HG02610 (cell line): Measurements from ENCODE around the gene NOTCH1.

ENCODE experiments used
- ATAC-seq: cut with Tn5 transposase; IDR thresholded peaks from one replicate; pipeline ENCODE4 v1.9.1; 2021; ENCODE audit warnings: mild to moderate bottlenecking, moderate library complexity; ENCODE audit not compliant: unreplicated experiment

Gene NOTCH1

GRCh38 chr9:136532799-136533774 lies 12.8 kb downstream of the NOTCH1 start:
- no peak for ATAC-seq

DNA sequence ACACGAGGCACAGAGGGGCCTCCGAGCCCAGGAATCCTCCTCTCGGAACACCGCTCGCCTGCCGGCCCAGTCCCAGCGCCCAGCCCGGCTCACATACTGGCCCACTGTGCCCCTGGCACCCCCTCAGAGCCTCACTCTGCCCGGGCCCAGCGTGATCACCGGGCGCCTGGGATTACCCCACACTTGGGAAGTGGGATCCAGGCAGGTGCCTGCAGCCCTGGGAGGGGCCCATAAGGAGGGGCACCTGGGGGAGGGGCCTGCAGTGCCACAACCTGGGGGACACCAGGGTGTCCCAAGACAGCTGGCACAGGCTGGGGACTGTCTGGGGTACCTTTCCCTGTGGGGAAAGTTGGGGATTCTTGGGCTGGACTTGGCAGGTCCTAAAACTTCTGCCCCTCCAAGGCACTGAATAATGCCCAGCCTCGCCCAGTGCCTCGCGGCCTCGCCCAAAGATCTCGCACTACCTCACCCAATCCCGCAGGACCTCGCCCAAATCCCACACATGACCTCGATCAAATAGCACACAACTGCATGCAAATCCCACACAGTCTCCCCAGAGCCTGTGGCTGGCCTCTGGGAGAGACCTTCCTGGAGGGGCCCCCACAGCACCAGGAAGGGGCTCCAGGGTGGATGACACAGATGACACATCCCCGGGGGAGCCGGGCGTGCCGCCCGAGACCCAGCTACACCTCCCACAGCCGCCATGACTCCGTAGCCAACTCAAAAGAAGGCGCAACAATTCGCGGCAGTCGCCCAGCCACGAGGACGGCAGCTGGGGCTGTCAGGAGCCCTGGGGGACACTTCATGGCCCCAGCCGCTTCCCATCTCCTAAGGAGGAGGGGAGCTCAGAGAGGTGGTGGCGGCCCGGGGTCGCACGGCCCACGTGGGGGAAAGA lies 13.7 kb downstream of the NOTCH1 start:
- no peak for ATAC-seq

DNA sequence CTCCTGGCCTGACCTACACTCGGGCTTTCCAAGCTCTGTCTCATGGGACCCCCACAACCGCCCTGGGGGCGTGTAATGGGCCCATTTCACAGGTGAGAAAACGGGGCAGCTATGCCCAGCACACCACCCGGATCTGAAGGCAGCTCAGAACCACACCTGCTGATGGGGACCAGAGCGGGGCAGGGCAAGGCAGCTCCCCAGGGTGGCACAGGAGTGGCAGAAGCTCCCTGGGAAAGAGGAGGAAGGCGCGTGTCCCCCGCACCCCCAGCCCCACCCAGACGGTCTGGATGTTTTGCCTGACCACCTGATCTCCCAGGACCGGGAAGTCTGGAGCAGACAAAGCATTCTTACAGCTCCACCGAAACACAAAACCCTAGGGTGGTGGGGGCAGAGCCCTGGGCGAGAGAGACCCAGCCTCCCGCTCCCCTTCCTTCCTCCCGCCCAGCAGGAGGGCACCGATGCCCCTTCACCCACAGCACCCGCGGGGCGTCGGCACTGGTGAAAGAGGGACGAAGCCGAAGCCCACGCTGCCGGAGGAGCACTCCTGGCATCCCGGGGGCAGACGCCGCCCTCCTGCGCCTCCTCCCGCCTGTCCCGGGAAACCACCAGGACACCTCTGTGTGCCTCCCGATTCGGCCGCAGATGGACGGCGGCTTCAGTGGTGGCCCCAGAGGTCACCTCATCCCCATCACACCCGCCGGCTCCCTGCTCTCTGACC lies 14.5 kb downstream of the NOTCH1 start:
- ATAC-seq = no peak

GRCh38 chr9:136530461-136531089 lies 15.3 kb downstream of the NOTCH1 start:
- no peak for ATAC-seq

DNA sequence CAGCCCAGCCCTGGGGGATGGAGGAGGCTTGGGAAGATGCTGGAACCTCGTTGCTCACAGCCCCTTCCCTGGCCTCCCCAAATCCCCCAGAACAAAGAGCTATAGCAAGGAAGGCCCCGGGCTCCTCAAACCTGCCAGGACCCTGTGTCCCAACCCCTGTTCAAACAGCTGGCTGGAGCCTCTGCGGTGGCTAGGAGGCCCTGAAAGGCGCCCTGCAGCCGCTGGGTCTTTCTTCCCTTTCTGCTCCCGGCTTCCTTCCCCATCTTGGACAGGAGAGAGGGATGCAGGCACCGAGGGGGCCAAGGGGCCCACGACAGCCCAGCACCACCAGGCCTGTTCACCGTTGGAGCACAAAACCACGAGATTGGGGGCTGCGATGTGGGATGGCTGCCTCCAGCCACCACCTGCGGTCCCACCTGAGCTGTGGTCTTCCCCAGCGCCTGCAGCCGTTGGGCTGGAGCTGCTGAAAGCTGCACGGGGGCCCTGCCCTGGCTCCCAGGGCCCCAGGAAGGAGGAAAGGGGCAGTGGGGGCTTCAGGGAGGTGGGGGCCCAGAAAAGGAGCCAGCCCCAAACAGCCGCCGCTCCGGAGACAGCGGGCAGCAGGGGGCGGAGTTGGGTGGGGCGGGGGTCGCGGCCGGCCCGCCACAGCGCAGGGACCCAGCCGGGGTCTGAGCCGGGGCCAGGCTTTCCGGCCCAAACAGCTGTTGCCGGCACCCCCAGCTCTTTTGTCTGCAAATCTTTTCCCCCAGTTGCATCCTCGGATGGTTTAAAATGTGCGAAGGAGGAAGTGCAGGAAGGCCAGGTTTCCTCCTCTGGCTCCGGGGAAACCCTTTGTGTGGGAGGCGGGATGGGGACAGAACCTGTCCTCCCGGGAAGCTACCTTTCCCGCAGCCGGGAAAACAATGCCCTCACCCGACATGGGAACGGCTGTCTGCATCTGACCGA lies 16.1 kb downstream of the NOTCH1 start:
- no peak for ATAC-seq

- no peak for ATAC-seq
These were observed 17.0 kb downstream of the NOTCH1 start for GRCh38 chr9:136528716-136529341.

DNA sequence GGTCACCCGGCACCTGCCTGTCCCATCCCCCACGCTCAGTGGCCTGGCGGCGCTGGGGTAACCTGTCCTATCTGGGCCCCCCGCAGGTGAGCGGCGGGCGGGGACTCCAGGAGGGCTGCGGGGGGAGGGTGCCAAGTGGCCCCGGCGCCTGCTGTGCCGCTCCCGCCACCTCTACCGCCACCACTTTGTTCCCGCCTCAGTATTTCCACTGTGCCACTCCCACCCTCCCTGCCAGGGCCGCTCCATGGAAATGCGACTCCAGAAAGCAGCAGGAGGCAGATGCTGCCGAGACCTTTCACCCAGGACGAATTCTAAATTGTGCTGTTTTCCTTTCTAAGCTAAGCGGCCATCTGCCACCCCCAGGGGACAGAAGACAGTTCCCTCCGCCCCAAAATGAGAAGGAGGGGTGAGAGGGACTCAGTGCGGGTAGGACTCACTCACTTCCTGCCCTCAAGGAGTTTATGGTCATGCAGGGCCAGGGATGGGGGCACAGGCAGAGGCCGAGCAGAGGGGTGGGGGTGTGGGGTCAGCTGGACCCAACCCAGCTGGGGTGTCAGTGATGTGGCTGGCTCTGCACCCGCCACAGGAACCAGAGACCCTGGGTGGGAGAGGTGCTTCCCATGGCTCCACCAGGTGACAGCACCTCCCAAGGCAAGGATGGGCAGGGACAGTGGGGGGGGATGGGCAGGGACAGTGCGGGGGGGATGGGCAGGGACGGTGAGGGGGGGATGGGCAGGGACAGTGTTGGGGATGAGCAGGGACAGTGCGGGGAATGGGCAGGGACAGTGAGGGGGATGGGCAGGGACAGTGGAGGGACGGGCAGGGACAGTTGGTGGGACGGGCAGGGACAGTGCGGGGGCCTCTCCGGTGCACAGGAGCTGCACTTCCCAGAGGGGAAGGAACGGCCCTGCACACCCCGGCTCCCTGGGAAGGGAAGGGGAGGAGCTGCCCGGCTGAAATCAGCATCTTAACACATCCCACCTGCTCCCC lies 17.8 kb downstream of the NOTCH1 start:
- no peak for ATAC-seq

DNA sequence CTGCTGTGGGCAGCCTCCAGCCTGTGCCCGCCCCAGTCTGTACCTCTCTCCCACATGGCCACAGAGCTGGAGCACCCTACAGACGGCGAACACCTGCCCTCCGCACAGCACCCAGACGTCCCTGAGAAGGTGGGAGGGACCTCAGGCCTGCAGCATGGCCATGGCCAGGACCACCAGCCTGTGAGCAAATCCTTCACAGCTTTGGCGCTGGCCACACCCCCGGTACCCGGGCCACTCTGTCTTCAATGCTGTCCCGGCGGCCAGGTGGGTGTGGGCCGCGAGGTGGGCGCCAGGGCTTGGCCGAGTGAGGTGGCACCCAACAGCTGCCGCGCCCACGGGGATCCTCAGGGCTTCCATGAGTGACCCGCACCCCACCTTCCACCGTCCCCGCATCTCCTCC lies 18.7 kb downstream of the NOTCH1 start:
- no peak for ATAC-seq

DNA sequence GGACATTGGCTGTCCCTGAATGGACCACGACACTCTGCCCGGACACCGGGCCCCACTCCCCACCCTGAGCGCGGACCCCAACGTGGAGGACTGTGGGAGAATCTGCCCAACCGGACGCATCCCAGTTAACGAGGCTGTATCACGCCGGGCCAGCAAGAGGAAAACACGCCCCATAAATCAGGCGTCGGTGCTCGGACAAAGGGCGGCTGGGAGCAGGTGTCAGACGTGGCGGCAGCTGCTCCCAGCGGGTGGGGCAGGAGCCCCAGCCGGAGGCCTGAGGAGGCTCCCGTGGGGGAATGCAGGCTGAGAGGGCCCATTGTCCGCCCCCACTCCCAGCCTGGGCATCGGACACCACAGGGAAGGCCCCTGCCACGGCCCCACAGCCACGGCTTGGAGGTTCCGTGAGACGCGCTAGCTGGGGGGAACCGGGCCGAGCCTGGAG lies 19.2 kb downstream of the NOTCH1 start:
- ATAC-seq = no peak

DNA sequence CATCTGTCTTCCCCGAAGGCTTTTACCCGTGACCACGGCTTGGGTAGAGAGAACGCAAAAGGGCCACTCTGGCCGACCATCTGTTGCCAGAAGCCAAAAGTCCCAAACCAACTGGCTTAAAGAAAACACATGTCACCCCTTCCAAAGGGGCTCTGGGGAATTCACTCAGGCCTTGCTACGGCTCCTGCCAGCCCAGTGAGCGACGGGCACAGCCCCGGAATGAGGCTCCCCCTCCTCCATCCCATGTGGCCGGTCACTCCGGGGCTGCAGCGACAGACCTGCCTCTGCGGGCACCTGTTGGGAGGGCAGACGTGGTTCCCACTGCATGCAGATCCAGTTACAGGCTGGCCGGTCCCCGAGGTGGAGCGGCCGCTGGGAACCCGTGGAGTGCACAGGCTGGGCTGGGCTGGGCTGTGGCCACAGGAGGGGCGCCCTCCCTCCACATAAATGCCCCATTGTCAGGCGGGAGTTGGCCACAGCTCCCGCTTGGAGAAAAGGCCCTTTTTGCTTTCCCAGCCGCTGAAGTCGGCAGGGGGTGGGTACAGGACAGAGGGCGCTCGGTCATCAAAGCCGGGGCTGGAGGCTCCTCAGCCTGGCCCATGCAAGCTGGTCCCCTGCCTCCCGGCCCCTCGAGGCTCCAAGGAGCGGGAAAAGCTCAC lies 19.9 kb downstream of the NOTCH1 start:
- no peak for ATAC-seq

DNA sequence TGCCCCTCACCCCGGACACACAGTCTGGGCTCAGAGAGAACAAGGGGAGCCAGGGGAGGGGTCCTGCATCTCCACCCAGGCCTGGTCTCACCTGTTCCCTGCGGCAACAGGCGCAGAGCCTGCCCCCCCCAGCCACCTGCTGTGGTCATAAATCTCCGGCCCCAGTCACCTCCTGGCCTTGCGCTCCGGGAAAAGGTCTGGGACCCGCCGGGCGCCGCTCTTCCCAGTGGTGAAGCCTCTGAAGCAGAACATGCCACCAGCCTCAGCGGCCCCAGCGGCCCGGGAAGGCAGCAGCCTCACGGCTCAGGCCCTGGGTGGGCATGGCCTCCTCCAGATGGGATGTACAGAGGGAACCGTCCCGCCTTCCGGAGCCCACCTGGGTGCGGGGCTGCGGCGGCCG lies 20.6 kb downstream of the NOTCH1 start:
- no peak for ATAC-seq

GRCh38 chr9:136522314-136523237 lies 23.3 kb downstream of the NOTCH1 start:
- ATAC-seq = no peak

DNA sequence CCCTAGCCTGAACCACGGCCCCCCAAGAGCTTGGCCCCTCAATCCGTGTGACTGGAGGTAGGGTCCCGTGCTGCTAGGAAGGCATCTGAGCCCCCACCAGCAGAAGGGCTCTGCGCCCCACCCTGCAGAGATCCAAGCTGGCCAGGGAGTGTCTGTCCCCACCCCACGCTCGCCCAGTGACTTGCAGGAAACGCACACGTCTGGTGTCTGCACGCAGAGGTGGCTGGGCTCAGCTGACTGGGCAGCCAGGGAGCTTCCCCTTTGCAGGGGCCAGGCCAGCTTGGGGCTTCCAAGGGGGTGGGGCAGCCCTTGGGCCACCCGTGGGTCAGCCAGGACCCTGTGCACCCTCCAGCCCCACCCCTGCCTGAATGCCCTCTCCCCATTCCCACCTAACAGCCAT lies 24.3 kb downstream of the NOTCH1 start:
- no peak for ATAC-seq

GRCh38 chr9:136520053-136520540 lies 25.8 kb downstream of the NOTCH1 start:
- ATAC-seq = no peak

DNA sequence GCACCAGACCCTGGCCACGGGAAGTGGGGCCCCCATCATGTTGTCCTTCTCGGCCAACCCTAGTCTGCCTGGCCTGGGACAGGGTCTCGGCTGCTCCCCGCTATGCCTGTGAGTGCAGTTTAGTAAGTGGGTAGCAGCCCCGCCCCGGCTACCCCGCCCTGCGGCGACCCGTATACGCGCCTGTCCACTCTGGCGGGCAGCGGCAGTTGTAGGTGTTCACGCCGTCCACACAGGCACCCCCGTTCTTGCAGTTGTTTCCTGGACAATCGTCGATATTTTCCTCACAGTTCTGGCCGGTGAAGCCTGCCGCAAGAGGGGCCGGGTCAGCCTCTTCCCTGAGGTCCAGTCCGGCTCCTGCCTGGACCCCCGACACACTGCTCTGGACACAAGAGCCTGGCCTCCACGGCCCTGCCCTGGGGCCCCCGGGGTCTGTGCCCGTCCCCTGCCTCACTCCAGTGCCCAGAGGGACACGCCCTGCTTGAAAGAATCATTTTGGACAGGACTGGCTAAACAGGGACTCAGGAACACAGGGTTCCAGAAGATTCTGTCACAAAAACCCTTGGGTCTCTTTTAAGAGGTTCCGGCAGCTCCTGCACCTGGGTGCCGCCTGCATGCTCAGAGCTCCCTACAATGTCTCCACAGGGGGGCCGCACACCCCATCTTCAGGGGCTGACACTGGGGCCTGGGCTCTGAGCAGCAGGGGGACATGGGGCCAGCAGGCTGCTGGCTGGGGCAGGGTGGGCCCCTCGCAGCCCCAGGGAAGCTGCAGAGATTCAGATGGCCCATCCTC lies 26.4 kb downstream of the NOTCH1 start:
- no peak for ATAC-seq
